ENCODE results near the gene PAX3.

The PAX3 gene

GRCh38 chr2:222318712-222319585 lies 20.2 kb upstream of the PAX3 start:
- DNase-seq (ENCODE audit: low read depth in 1 of 2, low spot score in 1 of 2) = peak in 1 of 2 experiments; percentile 28
- no peak for TF ChIP-seq JUND (IDR thresholded peaks at IDR 0.05; ENCODE audit: low read depth)
- in situ Hi-C loops (cut with HindIII; ENCODE audit: low pct_unique_long_range_greater_than_20kb, low sequenced_read_pairs) = no loop called here

DNA sequence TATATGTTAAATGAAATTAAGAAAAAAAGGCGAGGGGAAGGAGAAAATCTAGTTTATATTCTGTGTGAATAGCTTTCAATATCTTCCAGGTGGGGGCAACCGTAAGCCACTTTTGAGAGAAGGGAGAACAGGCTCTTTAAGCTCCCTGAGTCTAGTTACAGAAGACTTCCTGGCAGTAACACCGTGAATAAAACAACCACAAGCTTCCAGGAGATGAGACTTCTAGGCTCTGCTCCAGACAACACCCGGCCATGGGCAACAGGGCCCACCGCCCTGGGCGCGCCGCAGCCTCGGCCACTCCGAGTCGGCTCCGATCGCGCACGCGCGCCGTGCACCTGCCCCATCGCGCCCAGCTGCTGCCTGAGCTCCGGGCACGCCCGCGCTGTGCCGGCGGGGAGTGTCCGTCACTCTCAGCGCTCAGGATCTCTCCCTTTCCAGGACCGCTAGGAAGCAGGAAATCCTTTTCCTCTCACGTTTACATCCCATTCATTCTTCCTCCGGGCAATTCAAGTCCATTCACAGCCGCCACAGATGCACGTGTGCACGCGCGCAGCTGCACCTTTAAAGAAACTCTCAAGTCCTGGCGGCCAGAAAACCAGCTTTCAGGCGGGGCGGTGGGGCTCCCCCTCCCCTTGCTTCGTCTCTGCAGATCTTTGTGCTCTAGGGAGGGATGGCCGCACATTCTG lies 19.4 kb upstream of the PAX3 start:
- in situ Hi-C loops (cut with HindIII; ENCODE audit: low pct_unique_long_range_greater_than_20kb, low sequenced_read_pairs) = no loop called here
- peak; percentile 67 to 72 for DNase-seq (ENCODE audit: low read depth in 1 of 2, low spot score in 1 of 2)
- TF ChIP-seq JUND (IDR thresholded peaks at IDR 0.05; ENCODE audit: low read depth) = no peak

DNA sequence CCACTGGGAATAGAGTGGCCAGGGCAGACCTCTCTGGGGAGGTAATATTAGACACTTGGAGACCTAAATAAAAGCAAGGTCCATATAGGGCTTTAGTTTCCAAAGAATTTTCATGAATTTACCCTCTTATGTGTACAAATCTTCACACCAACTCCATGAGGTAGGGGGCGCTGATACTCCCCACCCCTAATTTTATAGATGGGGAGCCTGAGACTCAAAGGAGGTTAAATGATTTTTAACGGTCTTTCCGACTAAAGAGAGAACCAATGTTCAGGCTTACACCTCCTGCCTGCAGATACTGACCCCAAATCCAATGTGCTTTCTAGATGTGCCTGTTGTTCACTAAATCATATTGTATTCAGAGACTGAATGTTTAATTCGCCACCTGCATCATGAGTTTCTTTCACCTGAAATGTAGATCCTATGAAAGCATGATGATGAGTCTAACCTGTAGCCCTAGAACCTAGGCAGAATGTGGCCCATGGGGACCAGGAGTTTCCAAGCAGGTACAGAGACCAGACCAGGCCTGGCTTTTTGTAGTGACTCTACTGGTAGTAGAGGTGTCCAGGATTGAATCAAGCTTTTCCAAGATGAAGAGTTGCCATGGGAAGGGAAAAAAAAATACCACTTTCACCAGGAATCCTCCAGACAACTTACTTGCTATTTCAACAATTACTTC lies 16.8 kb upstream of the PAX3 start:
- in situ Hi-C loops (cut with HindIII; ENCODE audit: low pct_unique_long_range_greater_than_20kb, low sequenced_read_pairs) = no loop called here
- no peak for TF ChIP-seq JUND (IDR thresholded peaks at IDR 0.05; ENCODE audit: low read depth)
- no peak for DNase-seq (ENCODE audit: low read depth in 1 of 2, low spot score in 1 of 2)

- no peak for TF ChIP-seq JUND (IDR thresholded peaks at IDR 0.05; ENCODE audit: low read depth)
- no peak for DNase-seq (ENCODE audit: low read depth in 1 of 2, low spot score in 1 of 2)
- in situ Hi-C loops (cut with HindIII; ENCODE audit: low pct_unique_long_range_greater_than_20kb, low sequenced_read_pairs) = no loop called here
Measured at GRCh38 chr2:222313816-222314215, 15.0 kb upstream of the PAX3 start.

DNA sequence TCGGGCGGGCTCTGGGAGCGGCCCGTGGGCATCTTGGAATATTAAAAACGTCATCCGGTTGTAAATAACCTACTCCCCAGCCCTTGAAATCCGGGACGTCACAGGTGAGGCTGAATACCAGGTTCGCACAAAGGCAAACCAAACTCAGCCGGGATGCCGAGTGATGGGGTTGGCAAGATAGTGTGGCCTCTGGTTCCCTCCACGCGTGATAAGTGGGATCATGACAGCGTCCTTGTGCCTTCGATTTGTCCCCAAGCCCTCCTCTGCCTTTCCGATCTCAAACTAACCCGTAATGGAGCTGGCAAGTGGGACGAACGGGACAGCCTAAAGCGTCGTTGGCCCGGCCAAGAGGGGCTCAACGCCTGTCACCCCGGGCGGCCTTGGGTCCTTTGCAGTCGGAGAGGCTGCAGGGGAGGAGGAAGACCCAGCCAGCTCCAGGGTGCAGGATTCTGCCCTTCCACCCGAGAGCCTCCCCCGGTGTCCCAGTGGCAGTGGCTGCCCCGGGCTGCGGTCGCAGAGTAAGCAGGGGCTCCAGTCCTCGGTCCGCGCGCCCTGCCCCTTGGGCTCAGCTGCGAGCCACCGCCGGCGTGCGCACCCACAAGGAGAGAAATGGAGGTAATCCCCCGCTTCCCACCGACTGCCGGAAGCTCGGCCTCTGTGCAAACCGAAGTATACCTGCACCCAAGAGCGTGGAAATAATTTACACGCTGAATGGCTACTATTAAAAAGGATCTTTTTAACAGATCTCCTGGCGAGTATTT lies 13.4 kb upstream of the PAX3 start:
- in situ Hi-C loops (cut with HindIII; ENCODE audit: low pct_unique_long_range_greater_than_20kb, low sequenced_read_pairs) = no loop called here
- no peak for DNase-seq (ENCODE audit: low read depth in 1 of 2, low spot score in 1 of 2)
- TF ChIP-seq JUND (IDR thresholded peaks at IDR 0.05; ENCODE audit: low read depth) = no peak

DNA sequence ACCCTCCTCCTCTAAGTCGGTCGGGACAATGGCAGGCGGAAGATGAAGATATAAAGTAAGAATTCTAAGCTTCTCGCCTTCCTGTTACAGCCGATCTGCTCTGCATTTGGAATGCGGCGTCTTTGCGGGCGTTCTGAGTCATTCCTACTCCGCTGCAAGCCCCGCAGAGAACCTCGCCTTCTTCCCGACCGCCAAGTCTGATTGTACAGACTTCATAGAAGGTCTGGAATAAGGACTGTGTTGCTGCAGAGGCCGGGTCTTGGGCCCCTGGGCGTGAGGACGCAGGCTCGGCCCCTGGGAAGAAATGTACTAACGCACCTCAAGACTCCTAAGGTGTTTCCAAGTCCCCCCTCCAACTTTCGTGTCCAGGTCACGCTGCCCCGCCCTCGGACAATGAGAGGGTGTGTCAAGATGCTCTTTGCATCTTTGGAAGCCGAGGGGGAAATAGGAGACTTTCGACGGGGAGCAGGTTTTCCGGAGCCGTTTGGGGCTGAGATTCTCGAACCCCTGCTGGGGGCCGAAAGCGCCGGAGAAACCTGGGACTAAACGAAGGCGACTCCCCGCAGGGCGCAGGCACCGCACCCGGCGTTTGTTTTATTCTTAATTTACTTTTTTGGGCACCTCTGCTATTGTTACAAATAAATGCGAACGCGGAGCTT lies 12.7 kb upstream of the PAX3 start:
- no peak for DNase-seq (ENCODE audit: low read depth in 1 of 2, low spot score in 1 of 2)
- TF ChIP-seq JUND (IDR thresholded peaks at IDR 0.05; ENCODE audit: low read depth) = no peak
- in situ Hi-C loops (cut with HindIII; ENCODE audit: low pct_unique_long_range_greater_than_20kb, low sequenced_read_pairs) = no loop called here

DNA sequence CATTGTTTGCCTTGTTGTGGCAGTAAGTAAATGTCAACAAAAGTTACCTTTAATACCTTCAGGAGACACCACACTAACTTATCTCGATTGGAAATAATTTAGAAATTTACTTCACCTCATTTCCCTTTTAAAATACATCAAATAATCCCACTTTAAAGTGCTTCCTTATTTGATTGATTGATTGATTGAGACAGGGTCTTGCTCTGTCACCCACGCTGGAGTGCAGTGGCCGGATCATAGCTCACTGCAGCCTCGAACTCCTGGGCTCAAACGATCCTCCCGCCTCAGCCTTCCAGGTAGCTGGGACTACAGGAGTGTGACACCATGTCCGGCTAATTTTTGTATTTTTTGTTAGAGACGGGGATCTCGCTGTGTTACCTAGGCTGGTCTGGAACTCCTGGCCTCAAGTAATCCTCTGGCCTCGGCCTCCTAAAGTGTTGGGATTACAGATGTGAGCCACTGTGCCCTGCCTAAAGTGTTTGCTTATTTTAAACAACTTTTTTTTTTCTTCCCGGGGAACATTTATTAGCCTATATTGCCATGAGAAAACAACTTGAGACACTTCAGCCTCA lies 12.0 kb upstream of the PAX3 start:
- DNase-seq (ENCODE audit: low read depth in 1 of 2, low spot score in 1 of 2) = no peak
- TF ChIP-seq JUND (IDR thresholded peaks at IDR 0.05; ENCODE audit: low read depth) = no peak
- in situ Hi-C loops (cut with HindIII; ENCODE audit: low pct_unique_long_range_greater_than_20kb, low sequenced_read_pairs) = no loop called here

GRCh38 chr2:222309766-222310165 lies 11.0 kb upstream of the PAX3 start:
- TF ChIP-seq JUND (IDR thresholded peaks at IDR 0.05; ENCODE audit: low read depth) = no peak
- in situ Hi-C loops (cut with HindIII; ENCODE audit: low pct_unique_long_range_greater_than_20kb, low sequenced_read_pairs) = no loop called here

DNA sequence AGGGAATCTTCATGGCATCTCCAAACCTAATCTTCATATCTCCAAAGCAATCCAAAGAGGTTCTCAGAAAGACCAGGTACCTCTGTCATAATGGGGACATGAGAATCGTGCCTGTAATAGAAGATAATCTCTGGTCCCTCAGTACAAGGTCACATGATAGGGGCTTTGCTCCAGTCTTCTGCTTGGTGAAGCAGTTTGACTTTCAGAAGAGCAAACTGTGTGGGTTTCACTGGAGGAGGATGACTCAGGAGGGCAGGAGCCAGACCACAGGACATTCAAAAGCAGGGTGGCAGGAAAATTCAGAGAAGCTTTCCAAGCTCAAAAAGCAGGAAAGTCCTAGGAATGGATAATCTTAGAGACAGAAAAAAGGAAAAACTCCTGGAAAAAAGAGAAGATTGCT lies 10.6 kb upstream of the PAX3 start:
- TF ChIP-seq JUND (IDR thresholded peaks at IDR 0.05; ENCODE audit: low read depth) = no peak
- no peak for DNase-seq (ENCODE audit: low read depth in 1 of 2, low spot score in 1 of 2)
- in situ Hi-C loops (cut with HindIII; ENCODE audit: low pct_unique_long_range_greater_than_20kb, low sequenced_read_pairs) = no loop called here

More at GRCh38 chr2:222309766-222310165, 11.0 kb upstream of the PAX3 start:
- DNase-seq (ENCODE audit: low read depth in 1 of 2, low spot score in 1 of 2) = no peak

GRCh38 chr2:222307978-222308730 lies 9.4 kb upstream of the PAX3 start:
- TF ChIP-seq JUND (IDR thresholded peaks at IDR 0.05; ENCODE audit: low read depth) = no peak
- in situ Hi-C loops (cut with HindIII; ENCODE audit: low pct_unique_long_range_greater_than_20kb, low sequenced_read_pairs) = no loop called here
- no peak for DNase-seq (ENCODE audit: low read depth in 1 of 2, low spot score in 1 of 2)

All from T47D (cell line).